ENCODE results near the gene TRPM6.

- TF ChIP-seq POLR2AphosphoS5 (IDR thresholded peaks at IDR 0.05; ENCODE audit: low read depth, low read length) (no peak), POLR2A (IDR thresholded peaks at IDR 0.05; ENCODE audit: low read depth, low read length) (no peak)
Measured at GRCh38 chr9:74865177-74865576, 22.5 kb downstream of the TRPM6 start.

All from GM12891 (cell line).